ENCODE measurements around the gene TRPM6. TPM values are rescaled to one million over a fixed set of nuclear protein-coding genes. Genes with fewer than 3 reads are reported as not detected.

The TRPM6 gene
- total and polyA plus RNA-seq, 9 donors, result 0.06 to 0.69 (median 0.25) TPM

- no peak for DNase-seq
- H3K36me3 ChIP-seq, result no peaks in the 10 kb centered on the region
- no peaks in the 10 kb centered on the region for H3K4me1 ChIP-seq (ENCODE audit: insufficient read depth)
- no peaks in the 10 kb centered on the region for H3K27me3 ChIP-seq
- H3K27ac ChIP-seq, result no peak overlapping the region
- H3K9me3 ChIP-seq, result peaks cover 0 to 1% of the 10 kb centered on the region in 2 donors
- intact Hi-C loops (cut with DNase I), result no loop called here
- H3K4me3 ChIP-seq, result no peak overlapping the region
- TF ChIP-seq CTCF (IDR thresholded peaks at IDR 0.05) (no peak), EP300 (IDR thresholded peaks at IDR 0.05) (no peak), POLR2A (IDR thresholded peaks at IDR 0.05) (no peak)
- 58 to 72% (median 68%) methylated on average over 2 of the region's 2 CpGs for WGBS, 3 donors
Observed at GRCh38 chr9:74783408-74783807, 104.3 kb downstream of the TRPM6 start.

GRCh38 chr9:74777136-74777879, 110.4 kb downstream of the TRPM6 start:
- intact Hi-C loops (cut with DNase I), result loop anchor here (2.0 to 10.0 kb wide), 5 partner anchors 220 to 300 kb away; no protein-coding TSS in a partner anchor
- WGBS, 3 donors, result 39 to 41% (median 40%) methylated on average over 8 of the region's 8 CpGs

GRCh38 chr9:74775396-74775795, 112.3 kb downstream of the TRPM6 start:
- no peak for DNase-seq
- Histone ChIP-seq H3K4me3 (no peak overlapping the region), H3K4me1 (ENCODE audit: insufficient read depth) (peaks cover 1% of the 10 kb centered on the region), H3K27me3 (no peaks in the 10 kb centered on the region), H3K27ac (no peak overlapping the region), H3K36me3 (no peaks in the 10 kb centered on the region), H3K9me3 (no peaks in the 10 kb centered on the region)
- intact Hi-C loops (cut with DNase I), result loop anchor here (5.0 to 10.0 kb wide), 4 partner anchors 222 to 302 kb away; no protein-coding TSS in a partner anchor
- WGBS, 3 donors, result 63 to 70% (median 70%) methylated on average over 5 of the region's 5 CpGs
- TF ChIP-seq CTCF (IDR thresholded peaks at IDR 0.05) (no peak), POLR2A (IDR thresholded peaks at IDR 0.05) (no peak), EP300 (IDR thresholded peaks at IDR 0.05) (no peak)

More at GRCh38 chr9:74777136-74777879, 110.4 kb downstream of the TRPM6 start:
- Histone ChIP-seq H3K4me3 (no peak overlapping the region), H3K9me3 (no peaks in the 10 kb centered on the region), H3K27me3 (no peaks in the 10 kb centered on the region), H3K4me1 (ENCODE audit: insufficient read depth) (peaks cover 1% of the 10 kb centered on the region), H3K27ac (no peak overlapping the region), H3K36me3 (no peaks in the 10 kb centered on the region)
- DNase-seq, result peak; percentile 33 to 69 (median 62)
- TF ChIP-seq CTCF (IDR thresholded peaks at IDR 0.05), result peak in 2 of 3 donors; percentile 27 to 30
- TF ChIP-seq POLR2A (IDR thresholded peaks at IDR 0.05), result no peak

- TF ChIP-seq CTCF (IDR thresholded peaks at IDR 0.05) (peak; percentile 50 to 61 (median 60)), POLR2A (IDR thresholded peaks at IDR 0.05) (no peak), EP300 (IDR thresholded peaks at IDR 0.05) (no peak)
- DNase-seq, result peak; percentile 47 to 78 (median 68)
- Histone ChIP-seq H3K9me3 (no peaks in the 10 kb centered on the region), H3K27ac (no peak overlapping the region), H3K4me1 (ENCODE audit: insufficient read depth) (peaks cover 1% of the 10 kb centered on the region), H3K27me3 (no peaks in the 10 kb centered on the region), H3K4me3 (no peak overlapping the region), H3K36me3 (no peaks in the 10 kb centered on the region)
- intact Hi-C loops (cut with DNase I), result loop anchor here (2.0 to 10.0 kb wide), 5 partner anchors 228 to 298 kb away; no protein-coding TSS in a partner anchor
- WGBS, 3 donors, result 19 to 21% (median 20%) methylated on average over 8 of the region's 8 CpGs
Observed at GRCh38 chr9:74773886-74774479, 113.7 kb downstream of the TRPM6 start.
